ENCODE data around the gene LCOR. TPM values are rescaled to one million over a fixed set of nuclear protein-coding genes. Genes with fewer than 3 reads are reported as not detected.

Gene LCOR
- total RNA-seq, 1 donor, result 58.7 TPM

DNA sequence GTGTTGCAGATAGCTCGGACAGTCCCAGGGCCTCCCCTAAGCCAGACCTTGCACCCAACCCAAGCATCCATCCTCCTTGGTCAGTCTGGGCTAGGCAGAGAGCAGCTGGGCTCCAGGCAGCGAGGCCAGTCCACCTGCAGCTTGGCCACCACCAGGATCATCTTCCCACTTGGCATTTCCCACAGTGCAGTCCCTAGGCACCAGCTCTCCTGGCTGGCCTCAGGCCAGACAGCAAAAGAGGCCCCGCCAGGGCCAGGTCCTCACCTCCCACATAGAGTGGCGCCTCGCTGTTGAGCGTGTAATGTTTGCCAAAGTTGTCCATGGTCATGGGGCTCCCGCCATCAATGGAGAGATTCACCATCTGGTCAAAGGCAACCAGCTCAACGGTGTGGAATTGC lies 171.7 kb downstream of the LCOR start:
- TF ChIP-seq, protein P1, sequence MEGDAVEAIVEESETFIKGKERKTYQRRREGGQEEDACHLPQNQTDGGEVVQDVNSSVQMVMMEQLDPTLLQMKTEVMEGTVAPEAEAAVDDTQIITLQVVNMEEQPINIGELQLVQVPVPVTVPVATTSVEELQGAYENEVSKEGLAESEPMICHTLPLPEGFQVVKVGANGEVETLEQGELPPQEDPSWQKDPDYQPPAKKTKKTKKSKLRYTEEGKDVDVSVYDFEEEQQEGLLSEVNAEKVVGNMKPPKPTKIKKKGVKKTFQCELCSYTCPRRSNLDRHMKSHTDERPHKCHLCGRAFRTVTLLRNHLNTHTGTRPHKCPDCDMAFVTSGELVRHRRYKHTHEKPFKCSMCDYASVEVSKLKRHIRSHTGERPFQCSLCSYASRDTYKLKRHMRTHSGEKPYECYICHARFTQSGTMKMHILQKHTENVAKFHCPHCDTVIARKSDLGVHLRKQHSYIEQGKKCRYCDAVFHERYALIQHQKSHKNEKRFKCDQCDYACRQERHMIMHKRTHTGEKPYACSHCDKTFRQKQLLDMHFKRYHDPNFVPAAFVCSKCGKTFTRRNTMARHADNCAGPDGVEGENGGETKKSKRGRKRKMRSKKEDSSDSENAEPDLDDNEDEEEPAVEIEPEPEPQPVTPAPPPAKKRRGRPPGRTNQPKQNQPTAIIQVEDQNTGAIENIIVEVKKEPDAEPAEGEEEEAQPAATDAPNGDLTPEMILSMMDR (IDR thresholded peaks at IDR 0.05; ENCODE audit: insufficient read depth, low read depth, low read length), result no peak
- H3K4me3 ChIP-seq (ENCODE audit: low read depth, low read length), result no peak overlapping the region
- DNase-seq (ENCODE audit: low read depth), result no peak

DNA sequence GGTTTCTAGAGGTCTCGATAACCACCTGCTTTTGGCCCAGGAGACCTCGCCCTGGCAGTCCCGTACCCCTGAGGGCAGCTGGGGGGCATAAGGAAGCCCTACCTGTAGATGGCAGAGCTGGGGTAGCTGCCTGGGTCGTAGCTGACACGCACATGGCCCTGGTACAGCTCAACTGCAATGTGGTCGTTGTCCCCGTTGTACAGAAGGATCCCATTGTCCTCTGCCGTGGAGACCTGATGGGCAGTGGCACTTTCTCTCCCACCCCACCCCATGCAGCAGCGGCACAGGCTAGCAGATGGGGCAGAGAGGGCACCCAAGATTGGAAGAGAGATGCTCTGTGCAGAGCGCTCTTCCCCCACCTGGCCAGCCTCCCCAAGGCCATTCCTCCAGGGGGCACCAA lies 172.5 kb downstream of the LCOR start:
- TF ChIP-seq, protein P1 (IDR thresholded peaks at IDR 0.05; ENCODE audit: insufficient read depth, low read depth, low read length), result no peak
- H3K4me3 ChIP-seq (ENCODE audit: low read depth, low read length), result no peak overlapping the region
- DNase-seq (ENCODE audit: low read depth), result no peak

DNA sequence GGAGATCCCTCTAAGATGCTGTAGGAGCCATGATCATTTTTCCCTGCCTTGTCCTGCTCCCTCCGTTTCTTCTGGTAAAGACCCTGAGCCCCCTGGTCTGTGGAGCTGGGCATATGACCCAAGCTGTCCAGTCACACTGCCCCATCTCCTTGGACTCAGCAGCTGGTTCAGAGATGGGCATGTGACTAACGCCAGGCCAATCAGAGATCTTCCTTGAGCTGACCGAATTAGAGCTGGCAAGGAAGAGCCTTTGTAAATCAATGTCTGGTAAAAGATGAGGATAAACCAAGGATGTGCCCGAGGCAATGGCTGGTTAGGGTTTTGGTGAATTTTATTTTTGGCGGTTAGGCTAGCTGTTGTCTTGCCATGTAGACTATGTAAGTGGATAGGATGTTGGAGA lies 173.3 kb downstream of the LCOR start:
- DNase-seq (ENCODE audit: low read depth), result no peak
- H3K4me3 ChIP-seq (ENCODE audit: low read depth, low read length), result no peak overlapping the region

DNA sequence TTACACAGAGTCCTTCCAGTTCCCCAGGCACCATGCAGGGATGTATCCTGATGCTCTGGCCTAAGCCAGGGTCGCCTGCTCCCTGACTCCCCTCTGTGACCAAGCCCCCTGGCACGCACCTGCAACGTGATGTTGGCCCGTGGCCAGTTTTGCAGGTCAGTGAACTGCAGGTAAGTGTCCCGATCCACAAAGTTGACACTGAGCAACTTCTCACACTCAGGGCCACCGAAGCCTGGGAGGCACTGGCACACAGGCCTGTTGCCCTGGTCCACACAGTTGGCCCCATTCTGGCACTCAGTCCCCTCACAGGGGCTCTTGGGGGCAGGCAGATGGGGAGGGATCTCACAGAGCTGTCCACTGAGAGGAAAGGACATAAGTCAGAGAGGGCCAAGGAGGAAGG lies 174.3 kb downstream of the LCOR start:
- H3K4me3 ChIP-seq (ENCODE audit: low read depth, low read length), result no peak overlapping the region
- TF ChIP-seq, protein P1 (IDR thresholded peaks at IDR 0.05; ENCODE audit: insufficient read depth, low read depth, low read length), result no peak
- no peak for DNase-seq (ENCODE audit: low read depth)

More for the DNA sequence above, 173.3 kb downstream of the LCOR start:
- TF ChIP-seq, protein P1 (IDR thresholded peaks at IDR 0.05; ENCODE audit: insufficient read depth, low read depth, low read length), result no peak

DNA sequence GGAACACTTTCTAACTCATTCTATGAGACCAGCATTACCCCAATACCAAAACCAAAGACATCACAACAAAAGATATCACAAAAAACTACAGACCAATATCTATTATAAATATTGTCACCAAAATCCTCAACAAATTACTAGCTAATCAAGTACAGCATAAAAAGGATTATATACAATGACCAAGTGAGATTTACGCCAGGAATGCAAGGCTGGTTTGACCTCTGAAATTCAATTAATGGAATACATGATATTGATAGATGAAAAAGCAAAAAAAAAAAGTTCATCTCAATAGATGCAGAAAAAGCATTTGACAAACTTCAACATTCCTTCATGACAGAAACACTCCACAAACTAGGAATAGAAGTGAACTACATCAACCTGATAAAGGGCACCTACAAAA lies 175.3 kb downstream of the LCOR start:
- DNase-seq (ENCODE audit: low read depth), result no peak
- TF ChIP-seq, protein P1 (IDR thresholded peaks at IDR 0.05; ENCODE audit: insufficient read depth, low read depth, low read length), result no peak
- H3K4me3 ChIP-seq (ENCODE audit: low read depth, low read length), result no peak overlapping the region

DNA sequence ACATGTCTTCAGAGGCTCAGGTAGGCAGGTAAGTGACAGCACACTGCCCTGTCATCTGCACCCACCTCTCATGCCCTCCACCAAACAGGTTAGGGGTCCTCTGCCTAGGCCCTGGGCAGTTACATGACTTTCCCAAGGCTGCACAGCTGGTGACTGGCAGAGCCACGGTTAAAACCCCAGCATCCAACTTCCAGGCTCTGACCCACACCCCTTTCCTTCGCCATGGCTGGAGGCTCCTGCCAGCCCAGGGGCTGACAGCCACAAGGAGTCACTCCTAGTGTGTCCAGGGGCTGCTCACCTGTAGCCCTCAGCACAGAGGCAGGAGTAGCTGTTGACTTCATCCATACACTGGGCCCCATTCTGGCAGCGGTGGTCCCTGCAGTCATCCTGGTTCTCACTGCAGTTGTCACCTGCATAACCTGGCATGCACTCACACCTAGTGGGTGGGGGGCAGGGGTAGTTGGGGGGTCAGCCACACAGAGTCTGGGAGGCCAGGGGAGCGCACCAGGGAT lies 178.7 kb downstream of the LCOR start:
- TF ChIP-seq, protein P1 (IDR thresholded peaks at IDR 0.05; ENCODE audit: insufficient read depth, low read depth, low read length), result no peak
- no peak overlapping the region for H3K4me3 ChIP-seq (ENCODE audit: low read depth, low read length)
- no peak for DNase-seq (ENCODE audit: low read depth)

DNA sequence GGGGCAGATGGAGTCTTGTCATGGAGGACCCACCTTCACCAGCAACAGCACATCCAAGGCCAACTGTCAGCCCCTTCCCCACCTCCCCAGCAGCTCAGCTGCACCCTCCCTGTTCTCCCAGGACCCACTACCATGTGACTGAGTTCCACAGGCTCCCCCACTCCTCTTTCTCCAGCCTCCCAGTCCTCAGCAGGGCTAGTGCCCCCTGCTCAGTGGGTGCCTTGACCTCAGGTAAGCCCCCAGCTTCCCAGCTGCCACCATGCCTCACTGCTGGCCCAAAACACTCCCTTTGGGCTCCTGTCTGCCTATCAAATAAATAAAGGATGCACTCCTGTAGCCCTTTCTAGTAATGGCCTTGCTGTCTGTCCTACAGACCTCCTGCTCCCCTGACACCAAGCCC lies 179.3 kb downstream of the LCOR start:
- TF ChIP-seq, protein P1 (IDR thresholded peaks at IDR 0.05; ENCODE audit: insufficient read depth, low read depth, low read length), result no peak
- no peak for DNase-seq (ENCODE audit: low read depth)
- H3K4me3 ChIP-seq (ENCODE audit: low read depth, low read length), result no peak overlapping the region

Data from fibroblast of villous mesenchyme (primary cell).